Kidney (tissue), 14 donors: Measurements from ENCODE around the gene STK38L. TPM values are rescaled to one million over a fixed set of nuclear protein-coding genes. Genes with fewer than 3 reads are reported as not detected.

Source experiments
- DNase-seq, 5 donors: peaks; one replicate each; pipeline ENCODE4 v3.0.0-alpha.2; 2013 to 2020
- FAIRE-seq: peaks from 2 replicates; lab custom pipeline; 2012; peaks lifted over from hg19 to GRCh38; lab: Jason Lieb, UNC
- H3K27ac ChIP-seq, 2 donors: one replicate each; pipeline ENCODE4 v1.7.0; 2013; ENCODE audit warnings: low read depth in 2 of 2, low read length in 2 of 2, inconsistent platforms in 1 of 2
- H3K27me3 ChIP-seq: one replicate; pipeline ENCODE4 v1.7.1; 2013; ENCODE audit warnings: low read length, inconsistent platforms; ENCODE audit not compliant: control insufficient read depth, insufficient read depth
- H3K36me3 ChIP-seq, 3 donors: one replicate each; pipeline versions ENCODE4 v1.7.0 to v1.7.1; 2013; ENCODE audit warnings: low read length in 3 of 3, control low read depth in 1 of 3, inconsistent platforms in 1 of 3; ENCODE audit not compliant: insufficient read depth in 3 of 3, control insufficient read depth in 2 of 3
- H3K4me1 ChIP-seq, 3 donors: one replicate each; pipeline versions ENCODE4 v1.7.0 to v1.7.1; 2013; ENCODE audit warnings: low read length in 3 of 3, inconsistent platforms in 1 of 3, low read depth in 1 of 3; ENCODE audit not compliant: control insufficient read depth in 2 of 3, insufficient read depth in 2 of 3
- H3K4me3 ChIP-seq, 3 donors: one replicate each; pipeline versions ENCODE4 v1.7.0 to v1.8.1; 2013; ENCODE audit warnings: low read length in 3 of 3, control low read depth in 1 of 3, inconsistent platforms in 1 of 3
- H3K9ac ChIP-seq, 3 donors: one replicate each; pipeline versions ENCODE4 v1.7.0 to v1.7.1; 2013; ENCODE audit warnings: low read length in 3 of 3, control low read depth in 1 of 3, inconsistent platforms in 1 of 3
- H3K9me3 ChIP-seq, 3 donors: one replicate each; pipeline versions ENCODE4 v1.7.0 to v1.7.1; 2013; ENCODE audit warnings: low read length in 3 of 3, control low read depth in 1 of 3, inconsistent platforms in 1 of 3; ENCODE audit not compliant: control insufficient read depth in 2 of 3, insufficient read depth in 1 of 3
- CTCF ChIP-seq: IDR thresholded peaks from 3 replicates; pipeline ENCODE4 v1.5.1; 2012; ENCODE audit warnings: mild to moderate bottlenecking, moderate library complexity, borderline replicate concordance; ENCODE audit not compliant: insufficient read depth; ENCODE audit errors: extremely low read depth
- intact Hi-C: fragments of 100-400 bp; cut with DNase I; formaldehyde crosslinking; loops from one replicate; pipeline ENCODE4 v1.11.1; 2022
- polyA plus RNA-seq: library from polyadenylated mRNA; stranded (reverse); fragments of 350-450 nt; fragmentation: Illumina TruSeq; extraction: RNeasy Lipid Tissue Mini Kit (QIAGEN cat#74804); gene quantifications from one replicate; pipeline ENCODE4 v1.2.3, GENCODE V29; 2014; ENCODE audit warnings: low read depth, low replicate concordance; ENCODE audit not compliant: insufficient read depth
- total RNA-seq: library from RNA; stranded (reverse); fragmentation: NEBNext Ultra II Directional; extraction: Animal tissue kit (Norgen Biotek cat#: 25700); gene quantifications from one replicate; pipeline ENCODE4 v1.2.1, GENCODE V29; 2021
- donor health status: control.
- donor health status: control.
- donor health status: control.
- donor health status: control.
- donor health status: control.
- donor health status: DM: yes; HTN: yes; CAD: no.
- donor health status: Normal renal cell carcinoma (clear cell type).

STK38L gene
- total and polyA plus RNA-seq, 2 donors from 2014 or later: 5.2 to 43.6 TPM

DNA sequence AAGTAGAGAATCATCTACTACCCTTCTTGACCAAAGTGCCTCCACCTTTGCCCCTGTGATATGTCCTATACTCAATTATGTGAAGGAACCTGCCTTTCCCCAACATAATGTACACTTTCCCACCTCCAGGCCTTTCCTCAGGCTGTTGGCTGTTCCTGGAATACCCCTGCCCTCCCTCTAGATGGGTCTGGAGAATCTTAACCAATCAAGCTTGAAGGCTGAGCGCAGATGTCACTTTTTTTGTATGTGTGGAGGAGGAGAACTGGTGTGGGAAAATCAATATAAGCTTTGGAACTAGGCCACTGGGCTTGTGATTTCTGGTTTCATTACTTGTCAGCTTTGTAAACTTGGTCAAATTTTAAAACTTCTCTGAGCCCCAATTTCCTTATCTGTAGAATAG lies 93.3 kb downstream of the STK38L start:
- Histone ChIP-seq H3K36me3 (no peaks in the 10 kb centered on the region), H3K9ac (no peak overlapping the region), H3K27ac (no peak overlapping the region), H3K4me1 (peaks cover 0 to 2% (median under 1%) of the 10 kb centered on the region in 3 donors), H3K9me3 (no peaks in the 10 kb centered on the region), H3K27me3 (no peaks in the 10 kb centered on the region), H3K4me3 (no peak overlapping the region)
- no peak for TF ChIP-seq CTCF
- intact Hi-C loops: no loop called here
- FAIRE-seq (no peak), DNase-seq (peak in 2 of 5 donors; percentile 10 to 30)

DNA sequence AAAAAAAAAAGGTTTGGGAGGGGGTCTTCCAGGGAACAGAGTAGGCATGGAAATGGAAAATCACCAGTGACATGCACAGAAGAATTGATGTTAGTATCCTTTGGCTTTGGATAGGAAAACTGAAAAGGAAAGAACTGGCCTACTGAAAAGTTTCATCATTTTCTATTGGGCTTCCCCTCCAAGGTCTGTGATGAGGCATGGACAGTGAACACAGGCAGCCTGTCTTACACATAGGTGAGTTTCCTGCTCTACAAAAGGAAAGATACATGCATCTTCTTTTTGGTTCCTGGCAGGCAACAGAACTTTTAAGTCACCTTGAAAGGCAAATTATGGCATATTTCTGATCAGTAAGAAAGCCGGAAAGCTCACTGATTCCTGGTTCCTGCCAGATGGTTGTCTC lies 94.4 kb downstream of the STK38L start:
- Histone ChIP-seq H3K36me3 (no peaks in the 10 kb centered on the region), H3K9ac (no peak overlapping the region), H3K27me3 (no peaks in the 10 kb centered on the region), H3K27ac (no peak overlapping the region), H3K9me3 (no peaks in the 10 kb centered on the region), H3K4me1 (no peaks in the 10 kb centered on the region), H3K4me3 (no peak overlapping the region)
- FAIRE-seq (no peak), DNase-seq (no peak)
- intact Hi-C loops: no loop called here
- no peak for TF ChIP-seq CTCF

DNA sequence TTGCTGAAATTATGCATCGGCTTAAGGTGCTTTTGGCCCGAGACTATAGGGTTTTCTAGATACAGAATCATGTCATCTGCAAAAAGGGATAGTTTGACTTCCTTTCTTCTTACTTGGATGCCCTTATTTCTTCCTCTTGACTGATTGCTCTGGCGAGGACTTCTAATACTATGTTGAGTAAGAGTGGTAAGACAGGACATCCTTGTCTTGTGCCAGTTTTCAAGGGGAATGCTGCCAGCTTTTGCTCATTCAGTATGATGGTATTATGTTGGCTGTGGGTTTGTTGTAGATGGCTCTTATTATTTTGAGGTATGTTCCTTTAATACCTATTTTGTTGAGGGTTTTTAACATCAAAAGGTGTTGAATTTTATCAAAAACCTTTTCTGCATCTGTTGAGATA lies 96.9 kb downstream of the STK38L start:
- Histone ChIP-seq H3K27me3 (no peaks in the 10 kb centered on the region), H3K9me3 (no peaks in the 10 kb centered on the region), H3K36me3 (no peaks in the 10 kb centered on the region), H3K9ac (no peak overlapping the region), H3K4me1 (no peaks in the 10 kb centered on the region), H3K27ac (no peak overlapping the region), H3K4me3 (no peak overlapping the region)
- TF ChIP-seq CTCF: no peak
- intact Hi-C loops: no loop called here
- FAIRE-seq: no peak
- DNase-seq: no peak

- intact Hi-C loops: no loop called here
- no peak for DNase-seq
- no peaks in the 10 kb centered on the region for H3K36me3 ChIP-seq
- H3K27me3 ChIP-seq: no peaks in the 10 kb centered on the region
- no peak for FAIRE-seq
- no peak overlapping the region for H3K9ac ChIP-seq
- no peak overlapping the region for H3K4me3 ChIP-seq
- no peak for TF ChIP-seq CTCF
- no peak overlapping the region for H3K27ac ChIP-seq
- no peaks in the 10 kb centered on the region for H3K9me3 ChIP-seq
- H3K4me1 ChIP-seq: no peaks in the 10 kb centered on the region
These were observed 98.5 kb downstream of the STK38L start for GRCh38 chr12:27342536-27342935.
